HEK293 (cell line): Measurements from ENCODE around the gene USP7.

ENCODE experiments used
- CTCF ChIA-PET: fragments of 350-600 bp; formaldehyde crosslinking; extraction: SDS; loops from one replicate; lab custom pipeline; 2021; ENCODE audit warnings: antibody characterized with exemption; lab: Yijun Ruan, JAX
- POLR2A ChIA-PET: fragments of 300-600 bp; formaldehyde crosslinking; extraction: SDS; loops from one replicate; lab custom pipeline; 2020; ENCODE audit warnings: antibody characterized with exemption, inconsistent platforms; lab: Yijun Ruan, JAX
- H3K27ac ChIP-seq: fragments of 200-500 bp; sonication (Bioruptor generic); 2 replicates; pipeline ENCODE4 v1.5.1; 2014; ENCODE audit warnings: low read depth, low read length, control low read depth, inconsistent platforms; ENCODE audit errors: extremely low read depth
- H3K36me3 ChIP-seq, 2 experiments: fragments of 200-500 bp in 1 of 2; sonication (Bioruptor generic) in 1 of 2; 1 replicate in 1 of 2; 2 replicates in 1 of 2; pipeline ENCODE4 v1.5.1; 2014 to 2017; ENCODE audit warnings: inconsistent platforms in 2 of 2, low read length in 2 of 2; ENCODE audit not compliant: control insufficient read depth in 2 of 2, insufficient read depth in 1 of 2
- H3K4me1 ChIP-seq: fragments of 200-500 bp; sonication (Bioruptor generic); 2 replicates; pipeline ENCODE4 v1.5.1; 2014; ENCODE audit warnings: mild to moderate bottlenecking, low read length, inconsistent platforms; ENCODE audit not compliant: control insufficient read depth, insufficient read depth
- H3K4me3 ChIP-seq: 2 replicates; pipeline ENCODE4 v1.5.1; 2011; ENCODE audit warnings: low read depth, mild to moderate bottlenecking, control low read depth, low read length, moderate library complexity
- H3K9me3 ChIP-seq: fragments of 200-500 bp; sonication (Bioruptor generic); 2 replicates; pipeline ENCODE4 v1.5.1; 2014; ENCODE audit warnings: low read depth, low read length, inconsistent platforms; ENCODE audit not compliant: control insufficient read depth, insufficient read depth
- CTCF ChIP-seq: fragments of 450-650 bp; formaldehyde crosslinking; IDR thresholded peaks from 2 replicates; pipeline ENCODE4 v1.5.1; 2016; ENCODE audit warnings: missing biosample characterization, missing genetic modification characterization
- KLF1 ChIP-seq: fragments of 450-650 bp; formaldehyde crosslinking; IDR thresholded peaks from 2 replicates; pipeline ENCODE4 v1.5.1; 2016; ENCODE audit warnings: missing biosample characterization, missing genetic modification characterization
- KLF9 ChIP-seq: fragments of 450-650 bp; formaldehyde crosslinking; IDR thresholded peaks from 2 replicates; pipeline ENCODE4 v1.5.1; 2016; ENCODE audit warnings: missing biosample characterization, missing genetic modification characterization, low read depth
- MEIS1 ChIP-seq: sonication (generic); formaldehyde crosslinking; IDR thresholded peaks from 2 replicates; pipeline ENCODE4 v1.8.1; 2022; ENCODE audit warnings: missing genetic modification reagents, mild to moderate bottlenecking, borderline replicate concordance
- PBX3 ChIP-seq: sonication (generic); formaldehyde crosslinking; IDR thresholded peaks from 2 replicates; pipeline ENCODE4 v1.8.1; 2022; ENCODE audit warnings: mild to moderate bottlenecking, moderate library complexity, missing genetic modification reagents
- PRDM4 ChIP-seq: fragments of 450-650 bp; formaldehyde crosslinking; IDR thresholded peaks from 2 replicates; pipeline ENCODE4 v1.5.1; 2017; ENCODE audit warnings: missing biosample characterization, missing genetic modification characterization
- ZBTB21 ChIP-seq: fragments of 450-650 bp; formaldehyde crosslinking; IDR thresholded peaks from 2 replicates; pipeline ENCODE4 v1.5.1; 2017; ENCODE audit warnings: missing biosample characterization, missing genetic modification characterization
- ZBTB7A ChIP-seq: fragments of 450-650 bp; formaldehyde crosslinking; IDR thresholded peaks from 2 replicates; pipeline ENCODE4 v1.5.1; 2016; ENCODE audit warnings: low read depth, missing biosample characterization, missing genetic modification characterization
- ZFHX2 ChIP-seq: fragments of 450-650 bp; formaldehyde crosslinking; conservative IDR thresholded peaks from 2 replicates; pipeline ENCODE4 v1.5.1; 2016; ENCODE audit warnings: missing biosample characterization, missing genetic modification characterization
- ZNF121 ChIP-seq: fragments of 450-650 bp; formaldehyde crosslinking; IDR thresholded peaks from 2 replicates; pipeline ENCODE4 v1.5.1; 2016; ENCODE audit warnings: missing biosample characterization, missing genetic modification characterization
- ZNF133 ChIP-seq: fragments of 450-650 bp; formaldehyde crosslinking; IDR thresholded peaks from 2 replicates; pipeline ENCODE4 v1.5.1; 2016; ENCODE audit warnings: missing biosample characterization, missing genetic modification characterization
- ZNF274 ChIP-seq, 2 experiments: fragments of 200-500 bp in 1 of 2; fragments of 450-650 bp in 1 of 2; sonication (Bioruptor generic) in 1 of 2; formaldehyde crosslinking in 1 of 2; IDR thresholded peaks; 2 replicates each; pipeline versions ENCODE4 v1.5.1 to v1.6.1; 2014 to 2016; ENCODE audit warnings: borderline replicate concordance in 1 of 2, inconsistent platforms in 1 of 2, low read length in 1 of 2, missing biosample characterization in 1 of 2, missing genetic modification characterization in 1 of 2
- ZNF335 ChIP-seq: fragments of 450-650 bp; formaldehyde crosslinking; conservative IDR thresholded peaks from 2 replicates; pipeline ENCODE4 v1.5.1; 2016; ENCODE audit warnings: missing biosample characterization, missing genetic modification characterization
- ZNF341 ChIP-seq: fragments of 450-650 bp; formaldehyde crosslinking; IDR thresholded peaks from 2 replicates; pipeline ENCODE4; 2016; ENCODE audit warnings: low read depth, missing biosample characterization, missing genetic modification characterization
- ZNF350 ChIP-seq: fragments of 450-650 bp; formaldehyde crosslinking; IDR thresholded peaks from 2 replicates; pipeline ENCODE4 v1.5.0; 2017; ENCODE audit warnings: missing biosample characterization, mild to moderate bottlenecking, missing genetic modification characterization
- ZNF404 ChIP-seq: fragments of 450-650 bp; formaldehyde crosslinking; IDR thresholded peaks from 2 replicates; pipeline ENCODE4 v1.5.1; 2017; ENCODE audit warnings: missing biosample characterization, missing genetic modification characterization
- ZNF449 ChIP-seq: fragments of 450-650 bp; formaldehyde crosslinking; IDR thresholded peaks from 2 replicates; pipeline ENCODE4 v1.5.1; 2017; ENCODE audit warnings: missing biosample characterization, mild to moderate bottlenecking, missing genetic modification characterization, moderate library complexity
- ZNF48 ChIP-seq: fragments of 450-650 bp; formaldehyde crosslinking; IDR thresholded peaks from 2 replicates; pipeline ENCODE4 v1.5.1; 2016; ENCODE audit warnings: missing biosample characterization, missing genetic modification characterization
- ZNF501 ChIP-seq: fragments of 450-650 bp; formaldehyde crosslinking; IDR thresholded peaks from 2 replicates; pipeline ENCODE4 v1.5.1; 2016; ENCODE audit warnings: missing biosample characterization, missing genetic modification characterization
- ZNF571 ChIP-seq: fragments of 450-650 bp; formaldehyde crosslinking; IDR thresholded peaks from 2 replicates; pipeline ENCODE4 v1.5.0; 2017; ENCODE audit warnings: missing biosample characterization, missing genetic modification characterization
- ZNF639 ChIP-seq: fragments of 450-650 bp; formaldehyde crosslinking; IDR thresholded peaks from 2 replicates; pipeline ENCODE4 v1.5.1; 2016; ENCODE audit warnings: missing biosample characterization, missing genetic modification characterization
- ZNF677 ChIP-seq: fragments of 450-650 bp; IDR thresholded peaks from 2 replicates; pipeline ENCODE4 v1.5.0; 2018; ENCODE audit warnings: missing biosample characterization, mild to moderate bottlenecking, missing genetic modification characterization, moderate library complexity
- ZNF76 ChIP-seq: fragments of 450-650 bp; formaldehyde crosslinking; IDR thresholded peaks from 2 replicates; pipeline ENCODE4; 2016; ENCODE audit warnings: low read depth, missing biosample characterization, missing genetic modification characterization, borderline replicate concordance
- ZNF777 ChIP-seq: fragments of 450-650 bp; formaldehyde crosslinking; IDR thresholded peaks from 2 replicates; pipeline ENCODE4 v1.5.1; 2017; ENCODE audit warnings: missing biosample characterization, missing genetic modification characterization, borderline replicate concordance
- ZNF785 ChIP-seq: fragments of 450-650 bp; formaldehyde crosslinking; IDR thresholded peaks from 2 replicates; pipeline ENCODE4 v1.5.1; 2016; ENCODE audit warnings: missing biosample characterization, missing genetic modification characterization
- ZNF837 ChIP-seq: fragments of 450-650 bp; formaldehyde crosslinking; IDR thresholded peaks from 2 replicates; pipeline ENCODE4 v1.5.1; 2016; ENCODE audit warnings: missing biosample characterization, missing genetic modification characterization
- ZSCAN23 ChIP-seq: fragments of 450-650 bp; formaldehyde crosslinking; IDR thresholded peaks from 2 replicates; pipeline ENCODE4 v1.5.1; 2016; ENCODE audit warnings: missing biosample characterization, missing genetic modification characterization

The USP7 gene

GRCh38 chr16:8960788-8961109 is 3.0 kb downstream of the USP7 start:
- ChIA-PET POLR2A (no interaction called here), CTCF (interaction anchor here (1.4 to 1.9 kb wide), 2 partner anchors 48 to 140 kb away, joined by 3 to 9 read pairs; no protein-coding TSS in a partner anchor)
- Histone ChIP-seq H3K4me1 (peaks cover 37% of the 10 kb centered on the region), H3K36me3 (no peaks in the 10 kb centered on the region), H3K9me3 (no peaks in the 10 kb centered on the region), H3K27ac (no peak overlapping the region), H3K4me3 (no peak overlapping the region)
- no peak for TF ChIP-seq ZNF404 (tag by site-specific recombination)
- TF ChIP-seq ZNF501 (tag by site-specific recombination), result no peak
- TF ChIP-seq MEIS1 (CRISPR knock-in tag), result no peak
- no peak for TF ChIP-seq ZNF785 (tag by site-specific recombination)
- no peak for TF ChIP-seq ZBTB21 (tag by site-specific recombination)
- no peak for TF ChIP-seq ZNF341
- TF ChIP-seq ZSCAN23 (tag by site-specific recombination), result no peak
- no peak for TF ChIP-seq ZNF133
- no peak for TF ChIP-seq ZNF639 (tag by site-specific recombination)
- no peak for TF ChIP-seq ZNF777

- Histone ChIP-seq H3K36me3 (no peaks in the 10 kb centered on the region), H3K9me3 (no peaks in the 10 kb centered on the region), H3K27ac (no peak overlapping the region), H3K4me1 (peaks cover 37% of the 10 kb centered on the region), H3K4me3 (no peak overlapping the region)
- ChIA-PET POLR2A (no interaction called here), CTCF (interaction anchor here (1.9 kb wide), 1 partner anchor 49 kb away, joined by 9 read pairs; no protein-coding TSS in a partner anchor)
- TF ChIP-seq ZNF350 (tag by site-specific recombination) (no peak), ZBTB7A (tag by site-specific recombination) (no peak), ZFHX2 (tag by site-specific recombination) (no peak), KLF9 (tag by site-specific recombination) (no peak), CTCF (tag by site-specific recombination) (no peak), ZNF48 (tag by site-specific recombination) (no peak), ZNF449 (tag by site-specific recombination) (no peak), ZNF274 (IDR thresholded peaks at IDR 0.05; ENCODE audit: low read length) (no peak), ZNF274 (tag by site-specific recombination; IDR thresholded peaks at IDR 0.05; ENCODE audit: borderline replicate concordance) (no peak), PRDM4 (tag by site-specific recombination) (peak; percentile 80), PBX3 (no peak), ZNF335 (no peak), ZNF677 (tag by site-specific recombination) (no peak), KLF1 (tag by site-specific recombination) (no peak), ZNF121 (tag by site-specific recombination) (no peak), ZNF837 (no peak), ZNF571 (tag by site-specific recombination) (no peak), ZNF76 (tag by site-specific recombination) (no peak)
These were observed 3.6 kb downstream of the USP7 start for GRCh38 chr16:8959921-8960787.
